Hematopoietic multipotent progenitor cell treated with erythropoietin and hydrocortisone succinate and interleukin-3 and kit ligand, for 17 days (in vitro differentiated cells): ENCODE results near the gene TBCK.
"Not testable (repeated sequence)": the region's sequence is repeated elsewhere in the genome, so short reads cannot be mapped to it uniquely, and the experiment has no call there.

Experiments used
- DNase-seq: peaks from one replicate; pipeline ENCODE4 v3.0.0-alpha.2; 2015; ENCODE audit warnings: low spot score

TBCK gene

DNA sequence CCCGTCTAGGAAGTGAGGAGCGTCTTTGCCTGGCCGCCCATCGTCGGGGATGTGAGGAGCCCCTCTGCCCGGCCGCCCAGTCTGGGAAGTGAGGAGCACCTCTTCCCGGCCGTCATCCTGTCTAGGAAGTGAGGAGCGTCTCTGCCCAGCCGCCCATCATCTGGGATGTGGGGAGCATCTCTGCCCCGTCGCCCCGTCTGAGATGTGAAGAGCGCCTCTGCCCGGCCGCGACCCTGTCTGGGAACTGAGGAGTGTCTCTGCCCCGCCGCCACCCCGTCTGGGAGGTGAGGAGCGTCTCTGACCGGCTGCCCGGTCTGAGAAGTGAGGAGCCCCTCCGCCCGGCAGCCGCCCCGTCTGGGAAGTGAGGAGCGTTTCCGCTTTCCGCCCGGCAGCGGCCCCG is 5.2 kb upstream of the TBCK start:
- DNase-seq: not testable (repeated sequence)

DNA sequence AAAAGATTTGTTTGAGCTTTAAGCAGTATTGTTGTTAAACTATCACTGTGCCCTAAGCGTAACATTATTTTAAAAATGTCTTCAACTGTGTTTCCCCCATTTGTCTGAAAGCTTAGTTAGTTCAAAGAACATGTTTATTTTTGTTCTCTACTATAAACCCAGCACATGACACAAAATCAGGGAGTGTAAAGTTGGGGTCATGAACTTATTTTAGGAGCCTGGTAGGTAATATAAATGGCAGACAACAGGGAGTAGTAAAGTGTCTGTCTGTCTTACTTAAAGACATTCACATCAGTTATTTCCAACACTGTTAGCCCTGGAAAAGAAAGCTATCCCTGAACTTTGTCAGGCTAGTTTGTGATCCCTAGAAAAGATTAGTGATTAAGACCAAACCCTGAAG is 4.2 kb upstream of the TBCK start:
- no peak for DNase-seq

DNA sequence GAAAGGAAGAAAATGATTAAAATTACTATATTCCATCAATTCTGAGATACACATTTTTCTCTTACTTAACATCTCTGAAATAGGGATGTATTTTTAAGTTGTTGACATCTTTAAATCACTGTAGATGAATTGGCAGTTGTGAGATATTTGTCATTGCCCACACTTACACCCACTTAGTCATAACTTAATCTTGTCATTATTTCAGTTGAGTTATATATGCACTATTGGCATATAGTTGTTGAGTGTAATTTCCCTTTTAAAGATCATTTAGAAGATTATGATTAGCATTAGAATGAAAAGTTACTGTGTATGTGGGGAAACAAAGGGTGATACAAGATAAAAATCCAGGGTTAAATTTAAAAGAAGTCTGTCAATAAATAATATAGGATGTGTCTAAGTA is 2.5 kb upstream of the TBCK start:
- DNase-seq: no peak

DNA sequence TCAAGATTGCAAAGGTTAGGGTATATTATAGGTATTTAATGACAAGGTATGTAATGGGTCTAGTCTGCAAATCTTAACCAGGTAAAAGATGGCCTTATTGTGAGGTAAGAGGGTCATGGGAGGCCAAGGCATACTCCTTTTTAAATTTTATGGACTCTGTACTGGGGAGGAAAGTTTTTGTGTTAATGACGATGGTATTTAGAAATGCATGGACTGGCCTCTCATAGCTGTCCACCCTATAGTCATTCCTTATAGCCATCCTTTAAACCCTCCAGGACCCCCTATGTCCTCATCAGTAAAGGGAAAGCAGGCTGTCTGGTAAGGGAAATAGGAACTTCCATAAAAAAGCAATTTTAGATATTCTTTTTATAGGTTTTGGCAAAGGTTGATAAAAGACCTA is 1.8 kb upstream of the TBCK start:
- DNase-seq: no peak

DNA sequence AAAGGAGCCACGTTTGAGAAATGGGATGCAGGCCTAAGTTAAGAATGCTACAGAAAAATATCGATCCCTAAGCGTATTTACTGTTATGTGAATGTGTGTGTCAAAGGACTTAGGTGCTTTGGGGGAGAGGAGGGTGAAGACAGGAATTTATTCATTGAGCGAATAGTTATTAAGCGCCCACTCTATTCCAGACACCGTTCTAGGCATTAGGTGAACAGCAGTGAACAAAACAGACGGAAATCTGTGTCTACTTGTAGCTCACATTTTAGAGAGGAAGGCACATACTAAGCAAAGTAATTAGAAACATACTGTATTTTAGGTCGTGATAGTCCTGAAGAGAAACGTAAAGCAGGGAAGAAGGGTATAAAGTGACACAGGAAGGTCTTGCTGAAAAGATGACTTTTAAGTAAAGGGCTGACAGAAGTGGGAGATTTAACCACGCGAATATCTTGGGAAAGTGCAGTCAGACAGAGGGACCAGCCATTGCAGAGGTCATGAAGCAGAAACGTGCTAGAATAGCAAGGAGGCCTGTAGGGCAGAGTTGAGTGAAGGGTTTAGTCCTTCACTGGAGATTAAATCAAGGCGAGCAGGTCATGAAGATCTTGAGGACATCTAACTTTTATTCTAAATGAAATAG is 882 bp upstream of the TBCK start:
- no peak for DNase-seq

DNA sequence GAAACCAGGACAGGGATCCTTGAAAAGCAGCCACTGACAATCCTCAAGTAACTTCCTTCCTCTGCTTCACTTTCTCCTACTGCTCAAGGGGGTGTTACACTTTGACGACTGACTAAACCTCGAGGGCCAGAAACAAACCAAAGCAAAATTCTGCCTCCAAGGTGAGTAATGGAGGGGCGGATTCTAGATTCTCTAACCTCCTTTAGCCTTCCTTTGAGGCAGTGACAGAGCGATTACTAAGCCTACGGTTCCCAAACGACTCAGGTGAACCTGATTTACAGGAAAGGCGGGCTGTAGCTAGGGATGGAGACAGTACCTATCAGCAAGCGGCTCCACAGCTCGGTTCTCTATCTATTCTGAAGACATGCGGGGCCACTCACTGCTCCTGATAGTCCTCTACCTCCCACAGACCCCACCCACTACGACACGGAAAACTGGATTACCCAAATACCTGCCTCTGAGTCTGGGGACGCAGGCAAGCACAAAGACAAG is 487 bp downstream of the TBCK start:
- no peak for DNase-seq

DNA sequence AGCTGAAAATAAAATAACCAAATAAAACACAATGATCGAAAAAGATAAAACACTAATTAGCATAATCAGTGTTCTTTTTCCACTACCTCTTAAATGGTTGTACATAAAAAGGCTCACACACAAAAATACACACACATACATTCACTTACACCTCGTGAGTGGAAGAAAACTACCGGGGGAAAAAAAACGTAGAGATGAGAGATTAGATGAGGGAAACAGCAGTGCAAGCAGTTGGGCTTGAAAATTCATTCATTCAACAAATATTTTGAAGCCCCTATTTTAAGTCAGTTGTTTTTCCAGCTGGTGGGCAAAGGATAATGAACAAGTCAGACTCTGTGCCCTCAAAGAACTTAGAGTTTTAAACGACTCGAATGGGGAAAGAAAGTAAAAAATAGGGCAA is 1.0 kb downstream of the TBCK start:
- peak; percentile 8 for DNase-seq

DNA sequence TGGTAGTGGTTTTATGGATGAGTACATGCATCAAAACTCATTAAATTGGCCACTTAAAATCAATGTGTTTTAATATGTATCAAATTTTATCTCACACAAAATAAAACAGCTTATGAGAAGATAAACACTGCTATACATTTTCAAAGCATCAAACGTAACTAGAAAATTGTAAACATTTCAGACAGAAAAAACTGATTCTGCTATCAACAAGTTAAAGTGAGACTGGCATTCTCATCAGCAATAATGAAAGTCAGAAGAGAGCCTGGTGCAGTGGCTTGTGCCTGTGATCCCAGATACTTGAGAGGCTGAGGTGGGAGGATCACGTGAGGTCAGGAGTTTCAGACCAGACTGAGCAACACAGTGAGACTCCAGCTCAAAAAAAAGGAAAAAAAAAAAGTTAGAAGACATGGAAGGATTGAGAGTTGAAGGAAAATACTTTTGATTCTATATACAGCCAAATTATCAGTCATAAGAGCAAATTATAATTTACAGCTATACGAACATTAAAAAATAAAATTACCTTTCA is 2.9 kb downstream of the TBCK start:
- no peak for DNase-seq

DNA sequence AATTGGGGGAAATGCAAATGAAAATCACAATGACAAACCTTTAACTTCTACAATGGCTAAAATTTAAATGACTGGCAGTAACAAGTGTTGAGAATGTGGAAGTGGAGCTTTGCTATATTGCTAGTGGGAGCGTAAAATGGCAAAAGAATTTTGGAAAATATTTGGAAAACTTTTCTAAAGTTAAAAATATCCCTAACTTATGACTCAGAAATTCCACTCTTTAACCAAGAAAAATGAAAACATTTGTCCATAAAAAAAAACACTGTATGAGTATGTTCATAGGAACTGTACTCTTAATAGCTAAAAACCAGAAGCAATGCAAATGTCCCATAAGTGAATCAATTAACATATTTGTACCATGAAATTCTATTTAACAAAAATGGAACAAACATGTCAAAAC is 3.6 kb downstream of the TBCK start:
- DNase-seq: no peak

DNA sequence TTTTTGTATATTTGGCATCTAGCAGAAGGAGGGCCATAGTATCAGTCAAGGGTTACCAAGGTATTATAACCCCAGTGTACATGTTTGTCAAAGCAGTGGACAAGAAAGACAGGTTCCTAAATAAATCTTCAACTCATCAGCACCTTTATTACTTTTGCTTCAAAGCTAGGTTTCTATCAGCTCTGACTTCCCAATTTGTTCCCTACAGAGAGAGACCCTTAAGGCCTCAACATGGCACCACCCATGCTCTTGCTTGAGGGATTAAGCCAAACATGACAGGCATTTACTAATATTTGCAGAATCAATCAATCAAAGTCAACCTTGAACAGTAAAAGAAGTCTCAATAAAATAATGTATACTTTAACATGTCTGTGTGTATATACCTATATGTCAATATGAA is 9.4 kb downstream of the TBCK start:
- DNase-seq: no peak

DNA sequence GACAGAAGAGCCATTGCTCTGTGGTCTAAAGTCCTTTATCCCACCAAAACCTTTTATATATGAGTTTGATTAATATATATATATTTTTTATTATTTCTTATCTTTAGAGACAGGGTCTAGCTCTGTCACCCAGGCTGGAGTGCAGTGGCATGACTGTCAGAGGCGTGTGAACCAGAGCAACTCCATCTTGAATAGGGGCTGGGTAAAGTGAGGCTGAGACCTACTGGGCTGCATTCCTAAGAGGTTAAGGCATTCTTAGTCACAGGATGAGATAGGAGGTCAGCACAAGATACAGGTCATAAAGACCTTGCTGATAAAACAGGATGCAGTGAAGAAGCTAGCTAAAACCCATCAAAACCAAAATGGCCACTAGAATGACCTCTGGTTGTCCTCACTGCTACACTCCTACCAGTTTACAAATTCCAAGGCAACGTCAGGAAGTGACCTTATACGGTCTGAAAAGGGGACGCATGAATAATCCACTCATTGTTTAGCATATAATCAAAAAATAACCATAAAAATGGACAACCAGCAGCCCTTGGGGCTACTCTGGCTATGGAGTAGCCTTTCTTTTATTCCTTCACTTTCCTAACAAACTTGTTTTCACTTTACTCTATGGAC is 10.5 kb downstream of the TBCK start:
- DNase-seq: no peak

DNA sequence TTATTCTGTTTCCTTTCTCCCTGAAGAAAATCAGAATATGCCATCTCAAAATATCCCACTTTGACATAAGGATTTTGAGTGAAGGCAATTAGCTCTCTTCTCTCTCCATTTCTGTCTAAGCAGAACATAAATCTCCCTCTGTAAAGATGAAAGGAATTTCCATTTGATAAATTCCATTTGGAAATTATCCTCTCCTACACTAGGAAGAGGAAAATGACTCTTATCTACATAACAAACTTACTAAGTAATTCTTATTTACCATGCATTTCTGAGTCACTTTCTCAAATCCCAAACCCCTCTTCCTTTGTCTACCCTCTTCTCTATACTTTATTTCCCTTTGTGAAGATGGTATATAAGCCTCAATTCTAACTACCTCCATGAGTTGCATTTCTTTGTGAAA is 11.4 kb downstream of the TBCK start:
- no peak for DNase-seq

DNA sequence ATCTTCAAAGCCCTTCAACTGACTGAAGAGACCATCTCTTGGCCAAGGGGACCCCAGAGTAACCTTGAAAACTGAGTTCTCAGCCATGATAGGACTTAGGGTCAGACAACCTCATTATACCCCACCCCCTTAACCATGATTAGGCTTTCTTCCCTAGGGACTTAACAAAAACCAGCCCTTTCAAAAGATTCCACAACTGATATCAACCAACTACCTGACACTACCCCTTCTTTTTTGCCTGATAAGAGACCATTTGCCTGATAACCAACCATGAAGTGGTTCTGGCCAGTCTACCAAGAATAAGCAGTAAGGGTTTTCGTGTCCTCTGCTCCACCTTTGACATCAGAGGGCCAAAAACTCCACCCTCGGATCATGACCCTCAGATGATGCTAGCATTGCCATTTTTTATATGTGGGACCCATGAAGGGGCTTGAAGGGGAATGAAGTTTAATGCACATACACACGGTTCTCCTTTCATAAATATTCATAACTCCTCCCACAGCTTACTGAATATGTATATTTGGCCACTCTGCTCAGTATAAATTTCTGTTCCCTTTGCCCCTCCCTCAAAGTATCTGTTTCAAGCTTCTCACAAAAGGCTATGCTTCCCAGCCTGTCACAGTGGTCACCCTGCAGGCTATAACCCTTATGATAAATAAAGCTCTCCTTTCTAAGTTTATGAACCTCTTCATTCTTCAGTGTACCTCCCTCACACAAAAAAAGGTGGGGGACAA is 12.3 kb downstream of the TBCK start:
- DNase-seq: no peak

DNA sequence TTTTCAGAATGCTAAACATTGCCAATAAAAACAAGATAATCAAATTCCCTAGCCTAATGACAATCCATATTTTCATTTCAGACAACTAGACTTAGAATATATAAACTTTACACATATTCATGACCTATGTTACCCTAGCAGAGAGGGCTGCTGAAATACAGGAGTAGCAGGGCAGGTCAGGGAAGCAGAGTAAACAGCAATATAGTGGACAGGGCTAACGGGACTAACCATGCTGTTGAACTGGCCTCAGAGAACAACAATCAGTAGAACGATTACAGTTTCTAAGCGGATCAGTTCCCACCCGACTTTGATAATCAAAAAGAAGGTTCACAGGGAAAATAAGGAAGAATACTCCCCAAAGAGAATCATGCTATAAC is 14.0 kb downstream of the TBCK start:
- DNase-seq: no peak

DNA sequence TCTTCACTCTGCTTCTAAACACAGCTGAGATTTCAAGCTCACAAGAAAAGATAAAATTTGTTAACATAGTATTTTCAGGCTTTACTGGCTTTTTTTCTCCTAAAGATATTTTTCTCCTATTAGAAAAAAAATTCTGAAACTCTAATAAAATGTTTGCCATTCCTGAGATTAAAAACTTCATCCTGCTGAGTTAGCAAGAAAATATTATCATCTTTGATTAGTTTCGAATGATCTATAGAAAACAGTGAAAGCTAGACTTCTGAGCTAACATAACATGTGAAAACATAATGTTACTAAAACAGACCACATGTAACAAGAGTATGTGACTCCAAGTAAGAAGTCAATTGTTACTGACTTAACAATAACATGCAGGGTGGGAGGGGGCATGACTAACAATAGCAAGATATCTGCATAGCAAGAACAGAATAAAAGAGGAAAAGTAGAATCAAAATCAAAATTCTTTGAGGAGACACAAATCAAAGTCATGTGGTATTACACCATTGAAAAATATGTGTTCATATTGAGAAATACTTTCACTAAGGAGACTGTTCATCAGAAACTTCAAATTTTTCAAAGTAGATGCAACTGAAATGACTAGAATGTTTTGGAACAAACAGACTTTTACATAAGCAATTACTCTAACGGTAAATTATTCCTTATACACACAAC is 14.5 kb downstream of the TBCK start:
- DNase-seq: no peak

DNA sequence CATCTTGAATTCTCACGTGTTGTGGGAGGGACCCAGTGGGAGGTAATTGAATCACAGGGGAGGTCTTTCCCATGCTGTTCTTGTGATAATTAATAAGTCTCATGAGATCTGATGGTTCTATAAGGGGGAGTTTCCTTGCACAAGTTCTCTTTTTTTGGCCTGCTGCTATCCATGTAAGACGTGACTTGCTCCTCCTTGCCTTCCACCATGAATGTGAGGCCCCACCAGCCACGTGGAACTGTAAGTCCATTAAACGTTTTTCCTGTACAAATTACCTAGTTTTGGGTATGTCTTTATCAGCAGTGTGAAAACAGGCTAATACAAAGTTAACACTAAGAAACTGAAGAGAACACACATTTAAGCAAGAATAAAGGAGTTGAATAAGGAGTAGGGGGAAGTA is 16.0 kb downstream of the TBCK start:
- no peak for DNase-seq

DNA sequence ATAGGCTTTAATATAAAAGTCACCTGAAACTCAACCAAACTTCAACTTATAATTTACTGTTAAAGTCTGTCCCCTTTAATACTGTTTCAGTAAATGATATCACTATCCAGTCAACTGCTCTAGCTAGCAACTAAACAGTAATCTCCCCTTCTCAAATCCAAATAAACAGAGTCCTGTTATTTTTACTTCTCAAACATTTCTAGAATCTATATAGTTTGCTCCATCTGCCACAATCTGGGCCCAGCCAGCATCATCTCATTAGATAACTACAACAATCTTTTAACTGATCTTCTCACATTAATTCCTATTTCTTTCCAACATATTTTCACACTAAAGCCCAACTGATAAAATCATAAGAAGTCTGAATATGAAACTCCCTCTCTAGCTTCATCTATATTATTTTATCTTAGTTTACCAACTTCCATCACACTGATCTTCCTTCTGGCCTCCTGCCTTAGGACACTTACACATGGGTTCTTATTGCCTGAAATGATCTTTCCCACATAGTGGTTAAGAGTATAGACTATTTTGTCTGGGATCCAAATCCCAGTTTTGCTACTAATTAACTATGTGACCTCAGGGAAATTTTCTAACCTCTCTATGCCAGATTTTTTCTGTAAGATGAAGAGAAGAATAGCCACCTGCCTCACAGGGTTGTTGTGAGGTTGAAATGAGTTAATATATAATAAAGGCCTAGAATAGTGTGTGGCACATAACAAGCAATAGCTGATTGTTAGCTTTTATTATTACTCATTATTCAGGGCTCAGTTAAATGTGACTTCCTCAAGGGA is 18.6 kb downstream of the TBCK start:
- no peak for DNase-seq

DNA sequence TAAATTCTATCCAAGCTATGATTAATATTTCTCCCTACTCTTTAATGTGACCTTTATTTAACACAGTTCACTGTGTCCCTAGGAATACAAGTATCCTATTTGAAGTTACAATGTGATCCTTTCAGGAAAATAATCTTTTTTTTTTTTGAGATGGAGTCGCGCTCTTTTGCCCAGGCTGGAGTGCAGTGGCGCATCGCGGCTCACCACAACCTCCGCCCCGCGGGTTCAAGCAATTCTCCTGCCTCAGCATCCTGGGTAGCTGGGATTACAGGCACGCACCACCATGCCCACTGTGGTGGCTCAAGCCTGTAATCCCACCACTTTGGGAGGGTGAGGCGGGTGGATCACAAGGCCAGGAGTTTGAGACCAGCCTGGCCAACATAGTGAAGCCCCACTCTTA is 21.9 kb downstream of the TBCK start:
- no peak for DNase-seq

DNA sequence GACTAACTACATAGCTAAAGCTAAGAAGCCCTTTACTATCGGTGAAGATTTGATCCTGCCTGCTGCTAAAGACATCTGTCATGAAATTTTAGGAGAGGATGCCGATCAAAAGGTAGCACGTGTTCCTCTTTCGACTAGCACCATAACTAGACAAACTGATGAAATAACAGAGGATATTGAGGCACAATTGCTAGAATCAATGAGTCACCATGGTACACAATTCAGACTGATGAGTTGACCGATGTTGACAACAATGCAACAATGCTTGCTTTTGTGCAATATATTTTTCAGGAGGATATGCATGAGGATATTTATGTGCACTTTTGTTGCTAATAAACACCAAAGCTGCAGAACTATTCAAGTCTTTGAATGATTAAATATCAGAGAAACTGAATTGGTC is 24.3 kb downstream of the TBCK start:
- no peak for DNase-seq

DNA sequence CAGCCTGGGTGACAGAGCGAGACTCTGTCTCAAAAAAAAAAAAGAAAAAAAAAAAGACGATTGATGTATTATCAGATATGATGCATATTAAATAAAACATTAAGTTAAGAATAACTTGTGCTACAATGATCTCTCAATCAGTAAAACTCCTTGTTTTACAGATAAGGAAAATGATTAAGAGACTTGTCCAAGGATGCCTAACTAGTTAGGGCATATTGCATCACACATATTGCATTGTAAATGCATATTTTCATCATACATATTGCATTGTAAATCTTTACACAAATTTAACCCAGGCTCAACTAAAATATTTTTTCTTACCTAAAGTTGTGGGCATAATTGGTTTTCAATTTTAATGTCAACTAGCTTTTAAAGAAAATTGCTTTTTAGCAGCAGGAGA is 26.3 kb downstream of the TBCK start:
- DNase-seq: no peak

DNA sequence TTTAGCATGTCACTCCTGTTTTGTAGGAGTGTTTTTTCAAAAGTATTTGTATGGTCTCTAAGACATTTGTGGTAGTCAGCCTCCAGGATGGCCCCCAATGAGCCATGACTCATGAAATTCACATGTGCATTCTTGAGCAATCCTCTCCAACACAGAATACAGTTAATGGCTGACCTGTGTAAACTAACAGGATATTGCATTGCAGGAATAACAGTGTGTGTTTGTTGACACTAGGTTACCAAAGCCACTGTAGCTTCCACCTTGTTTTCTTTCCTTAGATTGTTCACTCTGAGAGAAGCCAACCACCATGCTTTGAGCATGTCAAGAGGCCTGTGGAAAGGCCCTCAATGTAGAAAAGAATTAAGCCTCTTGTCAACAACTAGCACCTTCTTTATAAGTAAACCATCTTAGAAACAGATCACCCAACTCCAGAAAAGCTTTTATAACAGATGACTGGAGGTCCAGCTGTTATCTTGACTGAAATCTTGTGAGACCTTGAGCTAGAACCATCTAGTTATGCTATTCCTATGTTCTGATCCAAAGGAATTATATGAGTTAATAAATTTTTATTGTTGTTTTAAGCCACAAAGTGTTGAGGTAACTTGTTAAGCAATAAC is 28.5 kb downstream of the TBCK start:
- DNase-seq: no peak

DNA sequence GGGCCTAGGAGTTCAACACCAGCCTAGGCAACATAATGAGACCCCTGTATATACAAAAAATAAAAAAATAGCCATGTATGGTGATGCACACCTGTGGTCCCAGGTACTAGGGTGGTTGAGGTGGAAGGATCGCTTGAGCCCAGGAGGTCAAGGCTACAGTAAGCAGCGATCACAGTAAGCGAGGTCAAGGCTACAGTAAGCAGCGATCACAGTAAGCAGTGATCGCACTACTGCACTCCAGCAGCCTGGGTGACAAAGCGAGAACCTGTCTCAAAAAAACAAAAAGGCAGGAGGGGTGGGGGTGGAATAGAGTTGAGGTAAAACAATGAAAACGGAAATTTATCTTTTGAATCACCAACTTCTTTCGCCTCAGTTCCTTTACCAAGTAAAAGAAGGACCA is 29.4 kb downstream of the TBCK start:
- no peak for DNase-seq
